Panc1 (cell line): ENCODE data around the gene CPSF4. TPM values are rescaled to one million over a fixed set of nuclear protein-coding genes. Genes with fewer than 3 reads are reported as not detected.

ENCODE experiments used
- ATAC-seq: fragments of 200-7000 bp; cut with Tn5 transposase; 2 replicates; pipeline ENCODE4 v1.9.1; 2020; ENCODE audit warnings: mild to moderate bottlenecking, moderate library complexity
- BruUV-seq: library from RNA; stranded (reverse); fragments of 400-500 nt; replicated peaks from 2 replicates; lab custom pipeline; 2021; lab: Mats Ljungman, UMichigan
- CTCF ChIA-PET: fragments of 300-600 bp; sonication (Branson Sonifier 250); formaldehyde crosslinking; loops from one replicate; lab custom pipeline; 2022; ENCODE audit warnings: antibody characterized with exemption; lab: Charles Lee
- POLR2A ChIA-PET: fragments of 300-600 bp; sonication (Branson Sonifier 250); formaldehyde crosslinking; loops from one replicate; lab custom pipeline; 2022; ENCODE audit warnings: antibody characterized with exemption; lab: Charles Lee
- DNase-seq: peaks from one replicate; pipeline ENCODE4 v3.0.0-alpha.2; 2010; ENCODE audit warnings: low read depth, low spot score
- H3K27ac ChIP-seq: 2 replicates; pipeline ENCODE4 v1.5.1; 2011; ENCODE audit warnings: mild to moderate bottlenecking, low read length, inconsistent platforms
- H3K27me3 ChIP-seq: fragments of 200-500 bp; sonication (Bioruptor generic); 2 replicates; pipeline ENCODE4 v1.6.0; 2014; ENCODE audit warnings: low read length, inconsistent platforms; ENCODE audit not compliant: control insufficient read depth, insufficient read depth
- H3K36me3 ChIP-seq: fragments of 200-500 bp; sonication (Bioruptor generic); 2 replicates; pipeline ENCODE4 v1.5.1; 2014; ENCODE audit warnings: inconsistent platforms, mild to moderate bottlenecking, low read length, moderate library complexity; ENCODE audit not compliant: control insufficient read depth, insufficient read depth
- H3K4me1 ChIP-seq: 2 replicates; pipeline ENCODE4 v1.5.1; 2011; ENCODE audit warnings: inconsistent platforms, mild to moderate bottlenecking, low read length, moderate library complexity; ENCODE audit not compliant: control insufficient read depth, insufficient read depth
- H3K4me3 ChIP-seq, 2 experiments: 2 replicates each; pipeline ENCODE4 v1.5.1; 2011 to 2012; ENCODE audit warnings: low read depth in 2 of 2, low read length in 2 of 2, mild to moderate bottlenecking in 2 of 2, inconsistent platforms in 1 of 2, moderate library complexity in 1 of 2
- H3K9me3 ChIP-seq: fragments of 200-500 bp; sonication (Bioruptor generic); 2 replicates; pipeline ENCODE4 v1.5.1; 2014; ENCODE audit warnings: low read depth, mild to moderate bottlenecking, inconsistent platforms, low read length, moderate library complexity; ENCODE audit not compliant: control insufficient read depth, insufficient read depth
- POLR2AphosphoS5 ChIP-seq: IDR thresholded peaks from 2 replicates; pipeline ENCODE4 v1.6.1; 2012; ENCODE audit warnings: mild to moderate bottlenecking, low read depth, low read length, moderate library complexity
- SIN3A ChIP-seq: IDR thresholded peaks from 2 replicates; pipeline ENCODE4 v1.6.1; 2012; ENCODE audit warnings: low read depth, mild to moderate bottlenecking, low read length, moderate library complexity, borderline replicate concordance; ENCODE audit not compliant: insufficient read depth
- TCF7L2 ChIP-seq: IDR thresholded peaks from 2 replicates; pipeline ENCODE4 v1.6.1; 2011; ENCODE audit warnings: mild to moderate bottlenecking, low read depth, low read length, inconsistent platforms
- in situ Hi-C: cut with HindIII; loops from 2 replicates; pipeline ENCODE4 v1.10.0; 2016; ENCODE audit warnings: low sequenced_read_pairs, low pct_unique_long_range_greater_than_20kb
- intact Hi-C: fragments of 100-400 bp; cut with micrococcal nuclease; formaldehyde crosslinking; loops from one replicate; pipeline ENCODE4 v1.10.0; 2022; ENCODE audit not compliant: unreplicated experiment
- total RNA-seq: library from RNA; stranded (reverse); gene quantifications from one replicate; pipeline ENCODE4 v1.2.1, GENCODE V29; 2021; ENCODE audit not compliant: unreplicated experiment
- TF ChIP-seq, protein P1 (sequence below), 2 experiments: IDR thresholded peaks; 2 replicates each; pipeline ENCODE4 v1.6.1; 2011 to 2012; ENCODE audit warnings: low read depth in 2 of 2, control low read depth in 1 of 2, low read length in 1 of 2, mild to moderate bottlenecking in 1 of 2, moderate library complexity in 1 of 2; ENCODE audit not compliant: insufficient read depth in 1 of 2
- TF ChIP-seq, protein P2 (sequence below): fragments of 450-650 bp; IDR thresholded peaks from 2 replicates; pipeline ENCODE4 v1.5.1; 2017; ENCODE audit warnings: mild to moderate bottlenecking

CPSF4 gene
- total RNA-seq, 1 experiment from 2014 or later, result 57.0 TPM

DNA sequence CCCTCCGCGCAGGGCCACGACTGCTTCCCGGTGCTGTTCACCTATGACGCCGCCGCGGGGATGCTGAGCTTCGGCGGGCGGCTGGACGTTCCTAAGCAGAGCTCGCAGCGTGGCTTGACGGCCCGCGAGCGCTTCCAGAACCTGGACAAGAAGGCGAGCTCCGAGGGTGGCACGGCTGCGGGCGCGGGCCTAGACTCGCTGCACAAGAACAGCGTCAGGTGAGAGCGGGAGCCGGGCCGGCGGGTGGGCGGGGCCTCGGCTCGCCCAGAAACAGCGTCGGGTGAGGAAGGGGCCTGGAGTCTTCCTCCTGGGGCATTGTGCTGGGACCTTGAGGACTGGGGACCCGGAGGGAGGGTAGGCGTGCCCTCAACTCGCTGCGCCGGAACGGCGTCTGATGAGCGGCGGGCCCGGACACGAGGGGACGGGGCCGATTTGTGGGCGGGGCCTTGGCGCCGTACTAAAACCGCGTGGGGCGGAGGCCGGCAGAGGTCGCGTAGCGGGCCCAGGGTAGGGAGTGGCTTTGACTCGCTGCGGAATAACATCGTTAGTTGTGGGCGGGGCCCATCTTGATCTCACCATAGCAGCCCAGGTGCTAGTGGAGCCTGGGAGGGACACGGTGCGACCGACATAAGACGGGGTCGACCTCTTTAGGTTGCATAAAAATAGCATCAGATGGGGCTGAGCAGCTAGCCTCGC lies 45.9 kb upstream of the CPSF4 start:
- CTCF ChIA-PET, result no interaction called here
- 0 out of 2 replicates have a peak, but pooled peaks cover 4% of the 10 kb centered on the region for H3K36me3 ChIP-seq

DNA sequence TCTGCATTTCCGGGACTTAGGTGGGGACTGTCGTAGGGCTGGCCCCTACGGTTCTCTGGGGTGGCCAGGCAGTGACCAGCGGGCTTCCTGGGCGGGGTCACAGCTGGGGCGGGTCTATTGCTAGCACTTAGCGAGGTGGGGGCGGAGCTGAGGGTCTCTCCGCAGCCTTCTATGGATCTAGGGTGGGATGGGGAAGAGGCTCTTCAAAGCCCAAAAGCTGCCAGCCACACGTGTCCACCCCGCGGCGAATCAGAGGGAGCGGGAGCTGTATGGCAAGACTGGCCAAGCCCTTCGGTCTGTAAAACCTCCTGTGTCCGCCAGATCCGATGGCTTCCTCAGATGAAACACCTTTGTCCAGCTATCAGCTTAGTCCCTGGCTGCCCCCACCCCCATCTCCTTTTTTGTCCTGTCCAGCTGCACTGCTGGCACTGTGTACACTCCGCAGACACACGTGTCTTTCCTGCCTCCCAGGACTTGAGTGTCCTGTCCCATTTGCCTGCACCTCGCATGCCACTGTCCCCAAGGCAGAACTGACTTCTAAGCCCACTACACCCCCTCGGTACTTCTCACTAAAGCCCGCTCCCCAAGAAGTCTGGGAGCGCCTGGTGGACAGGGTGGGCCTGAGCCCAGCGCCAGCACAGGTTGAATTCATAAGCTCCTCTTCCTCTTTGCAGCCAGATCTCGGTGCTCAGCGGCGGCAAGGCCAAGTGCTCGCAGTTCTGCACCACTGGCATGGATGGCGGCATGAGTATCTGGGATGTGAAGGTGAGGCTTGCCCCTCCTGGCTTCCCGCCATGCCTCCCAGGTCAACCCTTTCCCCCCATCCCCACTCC lies 45.2 kb upstream of the CPSF4 start:
- DNase-seq, result no peak
- no TSS peak for BruUV-seq
- Histone ChIP-seq H3K4me1 (peaks cover 52% of the 10 kb centered on the region), H3K4me3 (peak overlapping the region in 1 of 2 experiments; percentile 7; a peak in 1 of 4 replicates), H3K27ac (peak overlapping the region; percentile 53), H3K27me3 (no peaks in the 10 kb centered on the region), H3K9me3 (no peaks in the 10 kb centered on the region), H3K36me3 (0 out of 2 replicates have a peak, but pooled peaks cover 4% of the 10 kb centered on the region)
- ChIA-PET CTCF (no interaction called here), POLR2A (interaction anchor here (0.6 to 0.9 kb wide), 4 partner anchors 9 to 626 kb away, joined by 4 to 17 read pairs (median 7); no protein-coding TSS in a partner anchor)
- in situ Hi-C loops (no loop called here), intact Hi-C loops (no loop called here)
- TF ChIP-seq POLR2AphosphoS5, result peak; percentile 55
- TF ChIP-seq, protein P1, sequence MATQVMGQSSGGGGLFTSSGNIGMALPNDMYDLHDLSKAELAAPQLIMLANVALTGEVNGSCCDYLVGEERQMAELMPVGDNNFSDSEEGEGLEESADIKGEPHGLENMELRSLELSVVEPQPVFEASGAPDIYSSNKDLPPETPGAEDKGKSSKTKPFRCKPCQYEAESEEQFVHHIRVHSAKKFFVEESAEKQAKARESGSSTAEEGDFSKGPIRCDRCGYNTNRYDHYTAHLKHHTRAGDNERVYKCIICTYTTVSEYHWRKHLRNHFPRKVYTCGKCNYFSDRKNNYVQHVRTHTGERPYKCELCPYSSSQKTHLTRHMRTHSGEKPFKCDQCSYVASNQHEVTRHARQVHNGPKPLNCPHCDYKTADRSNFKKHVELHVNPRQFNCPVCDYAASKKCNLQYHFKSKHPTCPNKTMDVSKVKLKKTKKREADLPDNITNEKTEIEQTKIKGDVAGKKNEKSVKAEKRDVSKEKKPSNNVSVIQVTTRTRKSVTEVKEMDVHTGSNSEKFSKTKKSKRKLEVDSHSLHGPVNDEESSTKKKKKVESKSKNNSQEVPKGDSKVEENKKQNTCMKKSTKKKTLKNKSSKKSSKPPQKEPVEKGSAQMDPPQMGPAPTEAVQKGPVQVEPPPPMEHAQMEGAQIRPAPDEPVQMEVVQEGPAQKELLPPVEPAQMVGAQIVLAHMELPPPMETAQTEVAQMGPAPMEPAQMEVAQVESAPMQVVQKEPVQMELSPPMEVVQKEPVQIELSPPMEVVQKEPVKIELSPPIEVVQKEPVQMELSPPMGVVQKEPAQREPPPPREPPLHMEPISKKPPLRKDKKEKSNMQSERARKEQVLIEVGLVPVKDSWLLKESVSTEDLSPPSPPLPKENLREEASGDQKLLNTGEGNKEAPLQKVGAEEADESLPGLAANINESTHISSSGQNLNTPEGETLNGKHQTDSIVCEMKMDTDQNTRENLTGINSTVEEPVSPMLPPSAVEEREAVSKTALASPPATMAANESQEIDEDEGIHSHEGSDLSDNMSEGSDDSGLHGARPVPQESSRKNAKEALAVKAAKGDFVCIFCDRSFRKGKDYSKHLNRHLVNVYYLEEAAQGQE (IDR thresholded peaks at IDR 0.05; ENCODE audit: insufficient read depth in 1 of 2, low read depth in 2 of 2, low read length in 1 of 2), result no peak
- peak; percentile 32 for ATAC-seq

More for the DNA sequence above, 45.9 kb upstream of the CPSF4 start:
- Histone ChIP-seq H3K9me3 (no peaks in the 10 kb centered on the region), H3K4me1 (peaks cover 49% of the 10 kb centered on the region), H3K4me3 (peak overlapping the region in 1 of 2 experiments; percentile 7; a peak in 1 of 4 replicates), H3K27ac (peak overlapping the region; percentile 53), H3K27me3 (no peaks in the 10 kb centered on the region)
- no TSS peak for BruUV-seq
- intact Hi-C loops, result no loop called here
- TF ChIP-seq, protein P1 (IDR thresholded peaks at IDR 0.05; ENCODE audit: insufficient read depth in 1 of 2, low read depth in 2 of 2, low read length in 1 of 2), result no peak
- TF ChIP-seq, protein P2, sequence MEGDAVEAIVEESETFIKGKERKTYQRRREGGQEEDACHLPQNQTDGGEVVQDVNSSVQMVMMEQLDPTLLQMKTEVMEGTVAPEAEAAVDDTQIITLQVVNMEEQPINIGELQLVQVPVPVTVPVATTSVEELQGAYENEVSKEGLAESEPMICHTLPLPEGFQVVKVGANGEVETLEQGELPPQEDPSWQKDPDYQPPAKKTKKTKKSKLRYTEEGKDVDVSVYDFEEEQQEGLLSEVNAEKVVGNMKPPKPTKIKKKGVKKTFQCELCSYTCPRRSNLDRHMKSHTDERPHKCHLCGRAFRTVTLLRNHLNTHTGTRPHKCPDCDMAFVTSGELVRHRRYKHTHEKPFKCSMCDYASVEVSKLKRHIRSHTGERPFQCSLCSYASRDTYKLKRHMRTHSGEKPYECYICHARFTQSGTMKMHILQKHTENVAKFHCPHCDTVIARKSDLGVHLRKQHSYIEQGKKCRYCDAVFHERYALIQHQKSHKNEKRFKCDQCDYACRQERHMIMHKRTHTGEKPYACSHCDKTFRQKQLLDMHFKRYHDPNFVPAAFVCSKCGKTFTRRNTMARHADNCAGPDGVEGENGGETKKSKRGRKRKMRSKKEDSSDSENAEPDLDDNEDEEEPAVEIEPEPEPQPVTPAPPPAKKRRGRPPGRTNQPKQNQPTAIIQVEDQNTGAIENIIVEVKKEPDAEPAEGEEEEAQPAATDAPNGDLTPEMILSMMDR, result no peak
- TF ChIP-seq POLR2AphosphoS5 (0 out of 2 replicates have a peak, but pooled peaks have one; percentile 34), SIN3A (no peak), TCF7L2 (no peak)
- no peak for DNase-seq
- ATAC-seq, result peak; percentile 65
- POLR2A ChIA-PET, result interaction anchor here (0.5 to 0.9 kb wide), 3 partner anchors 15 to 17 kb away, joined by 3 to 6 read pairs (median 4); partner anchors contain the start of gene BUD31
- in situ Hi-C loops, result no loop called here
